Embryonic facial prominence (tissue), 1 donor: ENCODE data around the gene RPL41.

ENCODE experiments used
- DNase-seq: peaks from one replicate; pipeline ENCODE4 v3.0.0-alpha.2; 2016; ENCODE audit errors: extremely low spot score

RPL41 gene

DNA sequence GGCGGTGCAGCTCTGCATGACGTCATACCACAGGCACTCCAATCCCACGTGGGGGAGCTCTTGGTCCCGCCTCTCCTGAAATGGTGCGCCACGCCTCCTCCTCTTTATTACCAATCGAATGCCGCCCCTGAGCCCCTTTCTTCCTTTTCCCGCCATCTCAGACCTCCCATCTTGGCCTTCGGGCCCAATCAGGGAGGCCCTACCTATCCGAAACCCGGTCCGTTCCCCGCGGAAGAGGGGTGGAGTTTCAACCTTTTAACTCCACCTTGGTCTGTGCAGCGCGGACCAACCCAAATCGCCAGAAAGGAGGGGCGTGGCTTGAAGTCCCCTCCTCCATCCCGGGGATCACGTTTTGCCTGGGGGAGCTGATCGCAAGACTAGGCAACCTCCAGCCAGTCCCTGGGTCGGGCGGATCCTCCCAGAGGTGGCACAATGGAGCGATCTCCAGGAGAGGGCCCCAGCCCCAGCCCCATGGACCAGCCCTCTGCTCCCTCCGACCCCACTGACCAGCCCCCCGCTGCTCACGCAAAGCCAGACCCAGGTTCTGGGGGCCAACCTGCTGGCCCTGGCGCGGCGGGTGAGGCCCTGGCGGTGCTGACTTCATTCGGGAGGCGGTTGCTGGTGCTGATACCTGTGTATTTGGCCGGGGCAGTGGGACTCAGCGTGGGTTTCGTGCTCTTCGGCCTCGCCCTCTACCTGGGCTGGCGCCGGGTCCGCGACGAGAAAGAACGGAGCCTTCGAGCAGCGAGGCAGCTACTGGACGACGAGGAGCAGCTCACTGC, 11.6 kb downstream of the RPL41 start, which contains the start of gene ESYT1:
TSS of gene ESYT1 (plus strand) at position 380 of the 782 bp plus-strand sequence. CDS start at position 433, 53 bp downstream.
- DNase-seq: peak; percentile 100

DNA sequence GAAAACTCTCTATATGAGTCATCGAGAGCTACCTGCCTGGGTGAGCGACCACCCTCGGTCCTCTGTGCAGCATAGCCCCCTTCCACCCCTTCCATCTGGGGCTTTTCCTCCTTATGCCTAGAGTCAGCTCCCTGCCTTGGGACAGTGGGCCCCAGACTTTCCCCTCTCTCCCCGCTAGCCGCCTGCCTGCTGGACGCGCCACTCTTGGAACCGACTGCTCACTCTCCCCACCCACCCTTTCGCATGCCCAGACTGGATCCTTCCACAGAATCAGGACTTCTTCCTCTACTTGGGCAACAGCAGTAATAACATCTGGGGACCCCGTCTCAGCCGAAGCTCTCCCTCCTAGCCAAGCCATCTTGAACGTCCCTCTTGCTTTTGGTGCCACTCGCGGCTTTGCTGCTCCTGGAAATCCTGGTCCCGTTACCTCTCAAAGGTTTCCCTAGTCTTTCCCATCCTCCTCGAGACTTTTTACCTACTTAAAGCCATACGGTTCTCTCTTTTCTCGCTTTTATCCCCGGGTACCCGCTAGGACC, 12.3 kb downstream of the RPL41 start:
- DNase-seq: no peak

DNA sequence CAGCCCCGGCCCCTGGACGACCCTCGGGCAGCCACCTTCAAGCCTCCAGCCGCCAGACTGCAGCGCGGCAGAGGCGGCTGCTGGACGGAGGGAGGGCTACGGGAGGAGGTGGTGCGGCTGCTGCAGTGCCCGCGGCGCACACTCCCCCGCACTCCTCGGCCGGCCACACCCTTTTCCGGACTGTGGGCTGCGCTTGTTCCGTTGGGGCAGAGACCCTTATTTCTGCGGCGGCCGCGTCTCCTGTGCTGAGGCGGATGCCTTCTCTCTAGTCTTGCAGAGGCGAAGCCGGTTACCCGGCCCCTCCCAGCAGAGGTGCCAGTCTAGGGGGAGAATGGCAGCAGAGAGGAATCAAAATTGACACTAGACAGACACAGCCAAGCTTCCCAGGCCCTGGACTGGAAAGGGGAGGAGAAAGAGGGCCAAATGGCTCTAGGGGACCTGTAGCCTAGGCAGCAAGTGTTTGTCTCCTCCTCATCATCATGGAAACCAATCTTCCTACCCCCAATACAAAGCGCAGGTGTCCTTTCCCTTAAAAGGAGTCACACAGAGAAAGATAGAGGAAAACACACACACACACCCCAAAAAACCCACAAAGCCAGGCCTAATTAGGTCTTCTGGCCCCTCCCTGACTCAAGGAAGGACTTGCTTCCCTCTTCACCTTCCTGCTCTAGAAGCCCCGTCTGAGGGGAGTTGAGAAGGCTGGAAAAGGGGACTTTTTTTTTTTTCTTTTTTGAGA, 12.9 kb downstream of the RPL41 start:
- DNase-seq: no peak

DNA sequence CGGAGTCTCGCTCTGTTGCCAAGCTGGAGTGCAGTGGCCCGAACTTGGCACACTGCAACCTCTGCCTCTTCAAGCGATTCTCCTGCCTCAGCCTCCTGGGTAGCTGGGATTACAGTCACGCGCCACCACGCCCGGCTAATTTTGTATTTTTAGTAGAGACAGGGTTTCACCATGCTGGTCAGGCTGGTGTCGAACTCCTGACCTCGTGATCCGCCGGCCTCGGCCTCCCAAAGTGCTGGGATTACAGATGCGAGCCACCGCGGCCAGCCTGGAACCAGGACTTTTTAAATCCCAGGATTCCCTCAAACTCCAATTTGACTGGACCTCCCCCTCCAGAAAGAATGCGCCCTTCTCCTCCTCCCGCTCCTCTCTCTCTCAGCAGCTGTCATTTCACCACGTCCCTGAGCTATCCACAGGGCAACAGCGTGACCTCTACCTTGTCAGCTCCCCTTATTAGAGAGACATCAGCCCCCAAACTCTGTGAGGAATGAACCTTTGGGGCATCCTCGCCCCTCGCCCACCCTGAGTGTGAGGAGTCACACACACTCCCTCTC, 13.6 kb downstream of the RPL41 start:
- DNase-seq: no peak

DNA sequence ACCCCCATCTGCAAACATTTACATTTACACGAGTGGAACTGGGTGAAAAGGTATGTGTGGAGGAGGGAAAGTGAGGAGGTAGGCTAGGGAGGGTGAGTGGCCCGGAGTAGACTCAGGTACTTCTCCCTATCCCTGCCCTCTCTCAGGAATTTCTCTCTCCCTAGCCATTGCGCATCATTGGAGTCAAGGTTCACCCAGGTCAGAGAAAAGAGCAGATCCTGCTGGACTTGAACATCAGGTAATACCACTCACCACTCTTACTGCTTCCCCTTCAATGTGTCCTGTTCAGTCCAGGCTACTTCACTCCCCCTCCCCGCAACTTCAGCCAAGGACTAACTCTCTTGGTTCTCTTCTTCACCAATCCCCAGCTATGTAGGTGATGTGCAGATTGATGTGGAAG, 14.4 kb downstream of the RPL41 start:
- no peak for DNase-seq

DNA sequence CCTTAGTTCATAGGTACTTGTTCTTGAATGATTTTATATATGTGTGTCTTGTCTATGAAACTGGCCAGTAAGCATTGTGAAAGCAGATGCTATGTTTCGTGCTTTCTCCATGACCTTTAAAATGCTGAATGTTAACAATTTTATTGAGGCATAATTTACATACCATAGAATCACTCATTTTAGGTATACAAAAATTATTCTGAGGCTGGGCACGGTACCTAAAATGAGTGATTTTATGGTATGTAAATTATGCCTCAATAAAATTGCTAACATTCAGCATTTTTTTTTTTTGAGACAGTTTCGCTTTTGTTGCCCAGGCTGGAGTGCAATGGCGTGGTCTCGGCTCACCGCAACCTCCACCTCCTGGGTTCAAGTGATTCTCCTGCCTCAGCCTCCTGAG, 18.5 kb downstream of the RPL41 start:
- DNase-seq: no peak

DNA sequence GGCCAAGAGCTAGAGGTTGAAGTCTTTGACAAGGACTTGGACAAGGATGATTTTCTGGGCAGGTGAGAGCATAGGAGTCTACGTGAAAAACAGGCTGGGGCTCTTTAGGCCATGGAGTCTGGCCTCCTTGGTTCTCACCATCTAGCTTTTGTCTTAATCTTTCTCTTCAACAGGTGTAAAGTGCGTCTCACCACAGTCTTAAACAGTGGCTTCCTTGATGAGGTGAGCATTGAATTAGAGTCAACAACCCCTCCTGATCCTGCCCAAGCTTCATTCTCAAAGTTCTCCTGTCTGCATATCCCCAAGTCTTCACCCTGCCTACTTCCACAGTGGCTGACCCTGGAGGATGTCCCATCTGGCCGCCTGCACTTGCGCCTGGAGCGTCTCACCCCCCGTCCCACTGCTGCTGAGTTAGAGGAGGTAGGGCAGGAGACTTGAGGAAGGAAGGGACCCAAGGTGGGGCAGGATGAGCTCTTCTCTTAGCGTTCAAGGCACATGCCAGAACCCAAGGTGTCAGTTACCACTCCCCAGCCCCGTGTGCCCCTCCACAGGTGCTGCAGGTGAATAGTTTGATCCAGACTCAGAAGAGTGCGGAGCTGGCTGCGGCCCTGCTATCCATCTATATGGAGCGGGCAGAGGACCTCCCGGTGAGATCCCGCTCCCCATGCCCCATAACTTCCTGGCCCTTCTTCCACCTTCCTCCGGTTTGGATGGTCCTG, 21.6 kb downstream of the RPL41 start:
- no peak for DNase-seq

DNA sequence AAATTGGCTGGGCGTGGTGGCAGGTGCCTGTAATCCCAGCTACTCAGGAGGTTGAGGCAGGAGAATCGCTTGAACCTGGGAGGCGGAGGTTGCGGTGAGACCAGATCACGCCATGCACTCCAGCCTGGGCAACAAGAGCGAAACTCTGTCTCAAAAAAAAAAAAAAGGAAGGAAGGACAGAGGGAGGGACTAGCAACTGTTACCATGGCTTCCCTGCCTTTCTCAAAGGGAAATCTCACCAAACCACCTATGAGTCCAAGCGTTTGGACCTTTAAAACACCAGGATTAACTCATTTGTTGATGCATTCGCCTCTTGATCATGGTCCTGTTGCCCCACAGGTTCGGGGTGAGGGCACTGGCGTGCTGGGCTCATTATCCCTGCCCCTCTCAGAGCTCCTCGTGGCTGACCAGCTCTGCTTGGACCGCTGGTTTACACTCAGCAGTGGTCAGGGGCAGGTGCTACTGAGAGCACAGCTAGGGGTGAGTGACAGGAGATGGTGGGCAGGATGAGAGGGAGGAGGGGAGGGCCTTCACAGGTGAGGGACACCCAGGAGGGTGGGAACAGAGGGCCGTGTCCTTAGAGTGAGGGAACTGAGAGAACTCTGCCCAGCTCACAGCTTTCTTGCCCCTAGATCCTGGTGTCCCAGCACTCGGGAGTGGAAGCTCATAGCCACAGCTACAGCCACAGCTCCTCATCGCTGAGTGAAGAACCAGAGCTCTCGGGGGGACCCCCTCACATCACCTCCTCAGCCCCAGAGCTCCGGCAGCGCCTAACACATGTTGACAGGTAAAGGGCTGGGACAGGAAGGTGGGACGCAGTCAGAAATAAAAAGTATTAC, 25.7 kb downstream of the RPL41 start:
- no peak for DNase-seq

DNA sequence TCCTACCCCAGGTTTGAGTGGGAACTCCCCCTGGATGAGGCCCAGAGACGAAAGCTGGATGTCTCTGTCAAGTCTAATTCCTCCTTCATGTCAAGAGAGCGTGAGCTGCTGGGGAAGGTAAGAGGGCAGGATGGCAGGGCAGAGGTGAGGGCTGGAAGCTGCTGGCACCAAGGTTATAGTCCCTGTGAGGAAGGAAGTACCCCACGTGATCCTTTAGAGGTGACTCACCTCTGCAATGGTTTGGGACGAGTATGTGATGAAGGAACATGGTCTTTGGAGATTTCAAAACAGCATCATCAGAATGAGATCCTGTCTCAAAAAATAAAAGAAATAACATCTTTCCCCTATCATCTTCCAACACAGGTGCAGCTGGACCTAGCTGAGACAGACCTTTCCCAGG, 26.8 kb downstream of the RPL41 start:
- no peak for DNase-seq

DNA sequence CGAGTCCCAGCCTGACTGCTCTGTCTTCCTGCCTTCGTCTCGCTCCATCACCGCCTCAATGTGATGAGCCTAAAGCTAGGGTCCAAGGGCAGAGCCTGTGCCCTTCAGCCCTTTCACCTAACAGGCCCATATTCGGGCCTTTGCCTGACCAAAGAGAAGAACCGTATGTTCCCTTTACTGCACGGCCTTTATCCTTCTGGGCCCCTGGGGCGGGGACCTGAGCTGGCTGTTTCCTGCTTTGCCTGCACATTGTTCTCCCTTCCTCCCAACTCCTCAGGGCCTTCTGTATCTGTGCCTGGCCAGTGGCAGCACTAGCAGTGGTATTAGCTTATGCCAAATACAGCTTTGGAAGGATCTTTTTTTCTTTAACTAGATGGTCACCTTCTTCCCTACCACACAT, 27.4 kb downstream of the RPL41 start:
- DNase-seq: no peak

DNA sequence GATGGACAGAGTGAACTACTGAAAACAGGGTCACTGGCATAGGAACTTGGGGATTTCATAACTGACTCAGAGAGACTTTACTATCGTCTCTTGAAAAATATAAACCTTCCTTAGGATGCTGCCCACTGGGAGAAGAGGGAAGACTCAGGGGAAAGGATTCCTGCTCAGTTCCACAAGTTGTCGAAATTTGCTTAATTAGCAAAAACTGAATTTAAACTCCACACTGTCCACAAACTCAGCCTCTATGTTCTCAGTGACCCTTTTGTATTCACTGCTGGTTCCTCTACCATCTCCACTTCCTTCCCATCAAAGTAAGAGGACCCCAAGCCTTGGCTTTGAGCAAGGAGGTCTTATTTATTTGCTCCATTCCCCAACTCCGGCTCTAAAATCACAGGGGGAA, 28.8 kb downstream of the RPL41 start:
- DNase-seq: no peak

DNA sequence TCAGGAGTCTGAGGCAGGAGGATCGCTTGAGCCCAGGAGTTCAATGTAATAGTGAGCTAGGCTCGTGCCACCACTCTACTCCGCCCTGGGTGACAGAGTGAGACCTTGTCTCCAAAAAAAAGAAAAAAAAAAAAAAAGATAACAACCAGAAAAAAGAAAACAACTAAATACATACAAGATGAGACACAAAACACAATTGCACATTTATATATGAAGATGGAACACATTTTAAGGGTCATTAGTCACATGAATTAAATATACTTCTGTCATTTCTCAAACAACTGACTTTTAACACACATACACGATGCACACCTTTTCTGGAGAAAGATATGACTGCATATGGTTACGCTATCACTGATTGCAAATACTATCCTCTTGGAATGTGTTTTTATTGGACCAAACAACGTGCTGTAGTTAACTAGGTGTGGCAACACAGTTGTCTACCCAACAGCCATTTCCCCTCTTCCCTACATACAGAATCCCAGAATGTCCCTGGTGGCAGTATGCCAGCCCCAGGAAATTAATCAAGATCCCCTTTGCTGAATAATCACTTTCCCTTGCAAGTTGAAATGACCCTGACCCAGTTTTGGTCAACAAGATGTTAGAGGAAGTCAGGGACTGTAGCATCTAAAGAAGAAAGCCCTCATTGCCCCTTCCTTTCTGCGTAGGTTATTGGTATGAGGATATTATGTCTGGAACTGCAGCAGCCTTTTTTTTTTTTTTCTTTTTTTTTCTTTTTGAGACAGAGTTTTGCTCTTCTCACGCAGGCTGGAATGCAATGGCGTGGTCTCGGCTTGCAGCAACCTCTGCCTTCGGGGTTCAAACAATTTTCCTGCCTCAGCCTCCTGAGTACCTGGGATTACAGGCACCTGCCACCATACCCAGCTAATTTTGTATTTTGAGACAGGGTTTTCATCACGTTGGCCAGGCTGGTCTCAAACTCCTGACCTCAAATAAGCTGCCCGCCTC, 30.3 kb downstream of the RPL41 start:
- DNase-seq: no peak

DNA sequence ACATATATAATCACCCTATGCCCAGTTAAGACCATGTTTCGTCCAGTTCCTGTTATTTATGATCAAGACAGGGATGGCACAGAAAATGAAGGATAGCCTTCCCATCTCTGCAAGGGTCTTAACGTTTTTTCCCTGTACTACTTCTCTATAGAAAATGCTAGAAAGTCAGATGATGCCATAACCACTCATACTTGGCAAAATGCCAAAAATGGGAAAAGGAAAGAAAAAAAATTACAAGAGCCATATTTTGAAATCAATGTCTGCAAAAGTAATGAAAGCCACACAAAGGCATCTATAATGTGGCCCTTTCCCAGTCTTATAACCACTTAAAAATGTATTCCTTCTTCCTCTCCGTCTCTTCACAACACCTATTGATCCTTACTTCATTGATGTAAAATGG, 34.1 kb downstream of the RPL41 start:
- DNase-seq: no peak

DNA sequence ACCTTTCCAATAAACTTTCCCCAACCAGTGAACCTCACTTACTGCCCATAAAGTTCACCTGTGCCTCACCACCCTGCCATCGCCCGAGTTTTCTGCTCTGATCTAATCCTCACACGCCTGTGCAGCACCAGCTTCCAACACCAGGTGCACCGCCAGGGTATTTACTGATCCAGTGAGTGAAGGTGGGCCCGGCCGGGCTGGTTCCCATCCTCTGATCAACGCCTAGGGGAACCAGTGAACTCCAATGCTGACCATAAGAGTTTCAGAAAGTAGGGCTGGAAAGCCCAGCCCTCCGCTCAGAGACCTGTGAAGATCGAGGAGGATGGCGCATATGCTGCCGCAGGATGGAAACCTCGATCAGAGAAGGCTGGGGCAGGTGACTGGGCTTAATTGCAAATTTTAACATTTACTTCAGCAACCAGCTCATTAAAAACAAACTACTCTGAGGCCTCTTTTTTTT, 35.3 kb downstream of the RPL41 start:
- DNase-seq: no peak

DNA sequence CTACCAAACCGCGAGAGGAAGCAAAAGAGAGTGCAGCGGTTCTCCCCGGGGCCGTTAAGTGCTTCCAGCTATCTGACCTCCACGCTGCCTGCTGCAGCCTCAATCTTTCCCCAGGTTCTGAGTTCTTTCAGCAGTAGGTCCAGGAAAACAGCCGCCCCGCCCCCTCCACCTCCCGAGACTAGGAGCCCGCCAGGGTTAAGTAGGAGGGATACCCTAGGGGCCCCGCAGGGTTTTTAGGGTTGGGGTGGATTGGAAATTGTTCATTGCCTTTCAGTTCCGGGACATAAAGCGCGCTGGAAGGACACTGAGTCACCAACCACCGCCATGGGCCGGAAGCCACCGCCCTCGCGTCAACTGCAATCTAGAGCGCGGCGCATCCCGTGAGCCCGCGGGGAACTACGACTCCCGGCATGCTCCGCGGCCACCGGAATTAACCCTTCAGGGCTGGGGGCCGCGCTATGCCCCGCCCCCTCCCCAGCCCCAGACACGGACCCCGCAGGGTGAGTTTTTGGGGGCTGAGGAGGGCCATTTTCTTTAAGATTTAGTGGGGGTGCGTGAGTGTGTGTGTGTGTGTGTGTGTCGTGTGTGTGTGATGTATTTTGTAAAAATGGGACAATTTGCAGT, 35.8 kb downstream of the RPL41 start, which contains the start of gene MYL6B:
TSS of gene MYL6B (plus strand) at position 456 of the 624 bp plus-strand sequence. CDS start 1,332 bp downstream, outside the sequence.
- DNase-seq: peak; percentile 81

DNA sequence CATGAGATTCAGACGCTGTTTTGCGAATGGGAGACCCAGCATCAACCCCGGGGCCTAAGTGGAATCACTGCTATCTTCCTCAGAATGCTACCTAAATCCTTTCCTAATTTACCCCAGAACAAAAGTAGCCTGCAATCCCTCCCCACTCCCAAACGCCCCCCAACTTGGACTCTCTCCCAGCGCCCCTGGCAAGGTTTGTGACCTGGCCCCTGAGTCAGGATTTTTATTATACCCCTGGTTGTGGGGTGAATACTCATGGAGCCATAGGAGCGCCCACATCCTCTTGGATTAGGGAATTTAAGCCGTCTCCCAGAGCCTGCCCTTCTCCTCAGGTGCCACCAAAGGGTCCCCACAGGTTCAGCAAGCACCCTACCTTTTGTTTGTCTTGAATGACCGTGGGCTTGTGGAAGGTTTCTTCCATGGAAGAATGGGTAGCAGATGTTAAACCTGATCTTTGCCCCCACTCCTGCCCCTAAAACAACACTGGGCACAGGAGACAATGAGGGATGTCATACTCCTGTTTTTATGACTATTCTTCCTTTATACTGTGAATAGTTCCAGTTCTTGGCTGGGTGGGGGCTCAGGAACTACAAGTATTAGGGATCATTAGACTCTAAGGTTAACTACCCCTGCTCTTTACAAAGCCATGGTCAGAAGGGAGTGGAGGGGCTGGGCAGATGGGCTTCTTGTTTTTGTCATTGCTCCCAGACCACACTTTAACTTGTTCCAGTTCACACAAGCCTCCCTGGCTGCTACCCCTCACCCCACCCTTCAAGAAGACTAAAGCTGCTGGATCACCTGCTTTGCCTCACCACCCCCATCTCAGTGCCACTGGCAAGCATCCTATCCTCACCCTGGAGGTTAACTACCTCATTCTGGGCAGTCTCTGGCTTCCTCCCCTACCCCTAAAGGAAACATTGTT, 36.6 kb downstream of the RPL41 start:
- no peak for DNase-seq

DNA sequence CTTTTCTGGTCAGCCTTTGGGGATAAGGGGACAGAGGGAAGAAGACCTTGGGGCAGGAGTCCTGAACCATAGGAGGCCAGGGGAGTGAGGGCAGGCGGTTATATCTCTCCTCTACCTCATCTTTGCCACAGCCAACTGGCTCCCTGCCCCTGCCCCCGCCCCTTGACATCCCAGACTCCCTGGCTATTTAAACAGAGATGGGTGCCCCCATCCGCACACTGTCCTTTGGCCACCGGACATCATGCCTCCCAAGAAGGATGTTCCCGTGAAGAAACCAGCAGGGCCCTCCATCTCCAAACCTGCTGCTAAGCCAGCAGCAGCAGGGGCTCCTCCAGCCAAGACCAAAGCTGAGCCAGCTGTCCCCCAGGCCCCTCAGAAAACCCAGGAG, 37.2 kb downstream of the RPL41 start:
- no peak for DNase-seq

DNA sequence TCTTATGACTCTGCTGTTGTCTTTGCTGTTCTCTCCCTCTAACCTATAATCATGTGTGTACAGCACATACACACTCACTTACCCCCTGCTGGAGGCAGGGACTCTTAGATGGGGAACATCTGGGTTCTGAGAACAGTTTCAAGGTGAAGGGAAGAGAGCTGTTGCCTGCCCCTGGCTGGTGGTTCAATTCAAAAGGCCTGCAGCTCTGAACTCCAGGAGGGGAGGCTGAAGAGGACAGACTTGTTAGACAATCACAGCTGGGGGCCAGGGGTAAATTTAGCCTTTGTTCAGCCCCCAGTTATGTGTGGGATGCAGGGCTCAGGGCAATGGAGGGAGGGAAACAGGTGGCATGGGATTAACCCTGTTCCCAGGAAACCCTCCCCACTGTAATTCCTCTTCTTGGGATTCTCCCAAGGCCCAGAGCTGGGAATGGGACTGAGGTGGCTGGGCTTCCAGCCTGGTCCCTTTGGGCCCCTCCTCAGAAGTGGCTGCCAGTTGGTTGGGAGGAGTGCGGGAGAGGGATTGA, 37.9 kb downstream of the RPL41 start:
- no peak for DNase-seq
